ENCODE measurements around the gene CTRB2.

The CTRB2 gene

DNA sequence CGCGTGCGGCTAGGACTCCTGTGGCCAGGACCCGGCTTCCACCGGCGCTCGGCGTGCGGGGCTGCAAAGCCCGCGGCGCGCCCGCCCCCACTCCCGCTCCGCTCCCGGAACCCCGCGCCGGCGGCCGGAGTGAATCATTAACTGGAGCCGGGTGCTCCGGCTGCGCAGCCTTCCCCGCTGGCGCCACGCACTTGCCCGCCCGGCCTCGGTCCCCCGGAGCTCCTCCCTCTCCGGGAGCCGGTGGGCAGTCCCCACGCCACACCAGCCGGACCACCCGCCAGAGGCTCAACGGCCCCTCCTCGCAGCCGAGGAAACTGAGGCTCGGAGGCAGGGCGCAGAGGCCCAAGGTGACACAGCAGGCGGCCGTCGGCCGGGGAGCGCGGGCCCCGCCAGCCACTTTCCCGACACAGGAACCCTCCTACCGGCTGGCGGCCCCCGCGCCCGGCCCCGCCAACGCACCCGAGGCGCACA, 43.9 kb upstream of the CTRB2 start:
- TF ChIP-seq CTCF (conservative IDR thresholded peaks at IDR 0.05), result no peak
- TF ChIP-seq ZFX (IDR thresholded peaks at IDR 0.05), result no peak
- H3K27ac ChIP-seq, result peak overlapping the region; percentile 98

GRCh38 chr16:75250089-75250808, 43.3 kb upstream of the CTRB2 start:
- TF ChIP-seq CTCF (conservative IDR thresholded peaks at IDR 0.05), result no peak
- TF ChIP-seq ZFX (IDR thresholded peaks at IDR 0.05), result no peak
- peak overlapping the region; percentile 98 for H3K27ac ChIP-seq

DNA sequence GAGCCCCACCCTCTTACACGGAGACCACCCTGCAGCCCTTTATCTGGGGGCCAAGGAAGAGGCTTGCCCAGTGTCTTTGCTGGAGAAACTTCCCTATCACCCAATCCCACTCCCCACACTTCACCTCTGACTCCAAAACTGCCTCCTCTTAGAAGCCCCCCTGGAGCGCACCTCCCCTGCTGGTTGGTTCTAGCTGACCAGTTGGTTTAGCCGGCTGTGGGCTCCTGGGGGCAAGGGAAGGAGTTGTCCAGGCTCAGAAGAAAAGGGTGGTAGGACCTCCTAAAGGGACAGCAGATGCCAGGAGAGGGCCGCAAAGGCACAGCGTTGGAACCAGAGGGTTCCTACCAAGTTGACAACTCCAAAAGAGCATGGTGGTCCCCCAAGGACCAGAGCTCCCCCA, 42.5 kb upstream of the CTRB2 start:
- TF ChIP-seq ZFX (IDR thresholded peaks at IDR 0.05) (no peak), CTCF (conservative IDR thresholded peaks at IDR 0.05) (no peak)

DNA sequence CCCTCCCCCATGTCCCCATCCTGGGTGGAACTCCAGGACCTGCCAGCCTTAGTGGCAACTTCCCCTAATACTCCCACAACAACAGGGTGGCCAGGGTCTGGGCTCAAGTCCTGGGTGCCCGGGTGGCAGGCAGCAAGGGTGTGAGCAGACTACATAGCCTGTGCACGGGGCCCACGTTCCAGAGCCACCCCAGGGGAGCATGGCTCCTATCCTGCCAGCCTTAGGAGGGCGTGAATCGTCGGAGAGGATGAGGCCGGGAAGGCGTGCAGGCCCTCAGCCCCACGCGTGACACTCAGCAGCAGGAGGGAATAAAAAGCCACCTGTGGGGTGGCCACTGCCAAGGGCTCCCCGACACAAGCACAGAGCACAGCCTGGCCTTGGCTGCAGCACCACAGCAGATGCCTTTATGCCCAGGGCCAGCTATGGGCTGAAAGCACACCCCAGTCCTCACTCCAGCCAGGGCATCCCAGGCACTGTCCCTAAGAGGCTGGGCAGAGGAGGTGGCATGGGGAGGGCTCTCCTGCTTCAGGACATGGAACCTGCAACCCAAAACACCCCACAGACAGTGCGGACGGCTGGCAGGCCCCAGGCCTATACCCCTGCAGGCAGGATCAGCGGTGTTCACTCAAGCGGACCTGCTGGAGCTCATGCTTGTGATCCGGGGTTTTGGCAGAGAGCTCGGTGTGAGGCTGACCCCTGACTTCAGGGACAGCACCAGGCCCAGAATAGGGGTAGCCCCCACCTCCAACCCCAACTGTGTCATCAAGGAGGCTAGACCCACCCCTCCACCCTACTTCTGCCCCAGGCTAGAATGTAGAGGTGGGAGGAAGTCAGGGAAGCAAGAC, 41.8 kb upstream of the CTRB2 start:
- peak overlapping the region; percentile 98 for H3K27ac ChIP-seq

More for the DNA sequence above, 42.5 kb upstream of the CTRB2 start:
- peak overlapping the region; percentile 98 for H3K27ac ChIP-seq

GRCh38 chr16:75248142-75248535, 41.2 kb upstream of the CTRB2 start:
- no peak for TF ChIP-seq CTCF (conservative IDR thresholded peaks at IDR 0.05)
- TF ChIP-seq ZFX (IDR thresholded peaks at IDR 0.05), result no peak
- peak overlapping the region; percentile 98; the same call in 1 of the 2 replicates for H3K27ac ChIP-seq

More for the DNA sequence above, 41.8 kb upstream of the CTRB2 start:
- TF ChIP-seq CTCF (conservative IDR thresholded peaks at IDR 0.05) (no peak), ZFX (IDR thresholded peaks at IDR 0.05) (no peak)

- H3K27ac ChIP-seq, result no peak overlapping the region; the same call in 1 of the 2 replicates
- TF ChIP-seq ZFX (IDR thresholded peaks at IDR 0.05) (no peak), CTCF (conservative IDR thresholded peaks at IDR 0.05) (no peak)
These were observed 40.3 kb upstream of the CTRB2 start for GRCh38 chr16:75247249-75247648.

All from C4-2B (cell line).